Gastroesophageal sphincter (tissue), 4 donors: ENCODE data around the gene SNX8. TPM values are rescaled to one million over a fixed set of nuclear protein-coding genes. Genes with fewer than 3 reads are reported as not detected.
"Not testable (repeated sequence)": the region's sequence is repeated elsewhere in the genome, so short reads cannot be mapped to it uniquely, and the experiment has no call there.

Experiments used
- ATAC-seq: fragments of 150-250 bp; one replicate; pipeline ENCODE4 v1.9.1; 2016; ENCODE audit warnings: mild to moderate bottlenecking, moderate library complexity
- H3K27ac ChIP-seq, 4 donors: fragments of 200-600 bp; sonication (generic) in 3 of 4; 1 replicate in 3 of 4; 2 replicates in 1 of 4; pipeline ENCODE4 v1.5.1; 2016 to 2019
- H3K27me3 ChIP-seq: fragments of 200-600 bp; sonication (generic); one replicate; pipeline ENCODE4 v1.5.1; 2019
- H3K36me3 ChIP-seq, 2 donors: fragments of 200-600 bp; sonication (generic); one replicate each; pipeline ENCODE4 v1.5.1; 2019; ENCODE audit warnings: control low read depth in 1 of 2
- H3K4me1 ChIP-seq, 3 donors: fragments of 200-600 bp; sonication (generic); 1 replicate in 2 of 3; 2 replicates in 1 of 3; pipeline ENCODE4 v1.5.1; 2016 to 2019; ENCODE audit warnings: control low read depth in 2 of 3
- H3K4me3 ChIP-seq, 2 donors: fragments of 200-600 bp; sonication (generic); one replicate each; pipeline ENCODE4 v1.5.1; 2019; ENCODE audit warnings: mild to moderate bottlenecking in 1 of 2, moderate library complexity in 1 of 2
- H3K9me3 ChIP-seq, 3 donors: fragments of 200-600 bp; sonication (generic); one replicate each; pipeline ENCODE4 v1.5.1; 2017 to 2019; ENCODE audit warnings: control low read depth in 2 of 3
- CTCF ChIP-seq, 4 experiments: fragments of 200-600 bp in 2 of 4; fragments of 450-650 bp in 2 of 4; sonication (generic) in 1 of 4; IDR thresholded peaks; one replicate each; pipeline ENCODE4 v1.5.1; 2017 to 2019; ENCODE audit warnings: antibody characterized with exemption in 4 of 4, mild to moderate bottlenecking in 2 of 4, moderate library complexity in 2 of 4
- EP300 ChIP-seq: sonication (generic); formaldehyde crosslinking; IDR thresholded peaks from one replicate; pipeline ENCODE4 v1.6.1; 2017; ENCODE audit warnings: antibody characterized with exemption, mild to moderate bottlenecking
- POLR2A ChIP-seq, 2 donors: fragments of 450-650 bp; IDR thresholded peaks; one replicate each; pipeline ENCODE4 v1.6.1; 2017; ENCODE audit warnings: antibody characterized with exemption in 2 of 2, mild to moderate bottlenecking in 2 of 2, moderate library complexity in 1 of 2
- POLR2AphosphoS5 ChIP-seq: sonication (generic); formaldehyde crosslinking; IDR thresholded peaks from one replicate; pipeline ENCODE4 v1.6.1; 2017; ENCODE audit warnings: antibody characterized with exemption
- WGBS, 2 donors: methylation state at CpG; one replicate each; pipeline ENCODE4 v1.1.5; 2018; ENCODE audit warnings: low coverage in 1 of 2; 5-methylcytosine and 5-hydroxymethylcytosine counted together
- total RNA-seq, 4 donors: library from RNA; depleted of rRNA; stranded (reverse); fragments of >200 nt; gene quantifications; one replicate each; pipeline ENCODE4 v1.1.0, GENCODE V29; 2016

SNX8 gene
- total RNA-seq, 4 donors from 2014 or later = 8.7 to 17.8 (median 9.8) TPM

- H3K4me3 ChIP-seq = no peak overlapping the region
- TF ChIP-seq POLR2A (IDR thresholded peaks at IDR 0.05) (no peak), POLR2AphosphoS5 (no peak), EP300 (no peak), CTCF (IDR thresholded peaks at IDR 0.05) (no peak)
- peaks cover 0 to 20% (median 0%) of the 10 kb centered on the region in 3 donors for H3K4me1 ChIP-seq
- no peak for ATAC-seq
- H3K9me3 ChIP-seq = no peaks in the 10 kb centered on the region
- 81 to 89% methylated on average over 1 of the region's 1 CpG for WGBS, 2 donors
- no peaks in the 10 kb centered on the region for H3K27me3 ChIP-seq
- no peak overlapping the region for H3K27ac ChIP-seq
- no peaks in the 10 kb centered on the region for H3K36me3 ChIP-seq
Measured at GRCh38 chr7:2316578-2316977, 2.3 kb upstream of the SNX8 start.

- Histone ChIP-seq H3K27me3 (no peaks in the 10 kb centered on the region), H3K27ac (no peak overlapping the region), H3K4me1 (peaks cover 0 to 20% (median 0%) of the 10 kb centered on the region in 3 donors), H3K36me3 (no peaks in the 10 kb centered on the region), H3K9me3 (no peaks in the 10 kb centered on the region), H3K4me3 (no peak overlapping the region)
- ATAC-seq = no peak
- TF ChIP-seq POLR2AphosphoS5 = no peak
- no peak for TF ChIP-seq POLR2A (IDR thresholded peaks at IDR 0.05)
- TF ChIP-seq EP300 = no peak
- no peak for TF ChIP-seq CTCF (IDR thresholded peaks at IDR 0.05)
- 75 to 89% methylated on average over 1 of the region's 1 CpG for WGBS, 2 donors
Measured at GRCh38 chr7:2315787-2316186, 1.5 kb upstream of the SNX8 start.

- not testable (repeated sequence) for H3K9me3 ChIP-seq, H3K36me3 ChIP-seq, ATAC-seq
Measured at GRCh38 chr7:2314956-2315530, 802 bp upstream of the SNX8 start.

GRCh38 chr7:2313450-2314208 is 612 bp downstream of the SNX8 start:
- H3K36me3 ChIP-seq = peaks cover 0 to 12% of the 10 kb centered on the region in 2 donors
- H3K27me3 ChIP-seq = no peaks in the 10 kb centered on the region
- TF ChIP-seq POLR2AphosphoS5 = no peak
- no peak for TF ChIP-seq POLR2A (IDR thresholded peaks at IDR 0.05)
- TF ChIP-seq EP300 = no peak
- no peak for TF ChIP-seq CTCF (IDR thresholded peaks at IDR 0.05)
- peak overlapping the region; percentile 30 to 86 (median 68) for H3K27ac ChIP-seq
- WGBS, 2 donors = 27 to 52% methylated on average over 16 to 33 of the region's 42 CpGs
- H3K4me1 ChIP-seq = peaks cover 0 to 20% (median 0%) of the 10 kb centered on the region in 3 donors
- H3K4me3 ChIP-seq = peak overlapping the region; percentile 86 to 95
- peak; percentile 26 for ATAC-seq
- H3K9me3 ChIP-seq = no peaks in the 10 kb centered on the region

More at GRCh38 chr7:2314956-2315530, 802 bp upstream of the SNX8 start:
- H3K27me3 ChIP-seq, H3K27ac ChIP-seq: not testable (repeated sequence)
- Histone ChIP-seq H3K4me3 (peak overlapping the region in 1 of 2 donors; percentile 95), H3K4me1 (peaks cover 0 to 20% (median 0%) of the 10 kb centered on the region in 3 donors)
- 73 to 75% methylated on average over 3 of the region's 3 CpGs for WGBS, 2 donors

GRCh38 chr7:2312267-2312929 is 1.8 kb downstream of the SNX8 start:
- TF ChIP-seq POLR2AphosphoS5 = no peak
- no peak for TF ChIP-seq CTCF (IDR thresholded peaks at IDR 0.05)
- H3K9me3 ChIP-seq = no peaks in the 10 kb centered on the region
- no peak overlapping the region for H3K27ac ChIP-seq
- ATAC-seq = no peak
- peaks cover 0 to 13% of the 10 kb centered on the region in 2 donors for H3K36me3 ChIP-seq
- no peaks in the 10 kb centered on the region for H3K27me3 ChIP-seq
- peaks cover 0 to 20% (median 0%) of the 10 kb centered on the region in 3 donors for H3K4me1 ChIP-seq
- WGBS, 2 donors = 86 to 87% methylated on average over 16 to 17 of the region's 17 CpGs
- no peak overlapping the region for H3K4me3 ChIP-seq
